Measurements from ENCODE around the gene RPA3.

GRCh38 chr7:7756577-7756976 lies 38.2 kb upstream of the RPA3 start:
- no peak for TF ChIP-seq POLR2A (IDR thresholded peaks at IDR 0.05; ENCODE audit: low read length)
- no peak for TF ChIP-seq GATA1 (IDR thresholded peaks at IDR 0.05; ENCODE audit: low read depth, low read length)
